Effector memory CD4-positive, alpha-beta T cell (primary cell): ENCODE measurements around the gene MPP4.

ENCODE experiments used
- DNase-seq, 3 donors: peaks; one replicate each; pipeline ENCODE4 v3.0.0-alpha.2; 2020
- H3K27ac ChIP-seq: 2 replicates; pipeline ENCODE4 v1.7.0; 2013; ENCODE audit warnings: mild to moderate bottlenecking, low read length, moderate library complexity; ENCODE audit not compliant: insufficient read depth, poor library complexity, severe bottlenecking
- H3K27me3 ChIP-seq: replicated peaks from 2 replicates; pipeline ENCODE4 v1.7.0; 2013; ENCODE audit warnings: mild to moderate bottlenecking, low read length; ENCODE audit not compliant: insufficient read depth, control insufficient read depth, poor library complexity, severe bottlenecking
- H3K36me3 ChIP-seq: 2 replicates; pipeline ENCODE4 v1.7.0; 2013; ENCODE audit warnings: mild to moderate bottlenecking, low read length, moderate library complexity; ENCODE audit not compliant: control insufficient read depth, insufficient read depth
- H3K4me1 ChIP-seq: 2 replicates; pipeline ENCODE4 v1.7.0; 2013; ENCODE audit warnings: low read length, mild to moderate bottlenecking; ENCODE audit not compliant: control insufficient read depth, insufficient read depth, poor library complexity, severe bottlenecking
- H3K4me3 ChIP-seq: 2 replicates; pipeline ENCODE4 v1.7.0; 2013; ENCODE audit warnings: low read length, low read depth, mild to moderate bottlenecking; ENCODE audit not compliant: insufficient read depth, poor library complexity, severe bottlenecking
- H3K9me3 ChIP-seq: 2 replicates; pipeline ENCODE4 v1.7.0; 2013; ENCODE audit warnings: mild to moderate bottlenecking, low read length, moderate library complexity; ENCODE audit not compliant: control insufficient read depth
- total RNA-seq, 3 donors: gene quantifications; one replicate each; lab custom pipeline; 2026; lab: John Stamatoyannopoulos, UW

The MPP4 gene, protein sequence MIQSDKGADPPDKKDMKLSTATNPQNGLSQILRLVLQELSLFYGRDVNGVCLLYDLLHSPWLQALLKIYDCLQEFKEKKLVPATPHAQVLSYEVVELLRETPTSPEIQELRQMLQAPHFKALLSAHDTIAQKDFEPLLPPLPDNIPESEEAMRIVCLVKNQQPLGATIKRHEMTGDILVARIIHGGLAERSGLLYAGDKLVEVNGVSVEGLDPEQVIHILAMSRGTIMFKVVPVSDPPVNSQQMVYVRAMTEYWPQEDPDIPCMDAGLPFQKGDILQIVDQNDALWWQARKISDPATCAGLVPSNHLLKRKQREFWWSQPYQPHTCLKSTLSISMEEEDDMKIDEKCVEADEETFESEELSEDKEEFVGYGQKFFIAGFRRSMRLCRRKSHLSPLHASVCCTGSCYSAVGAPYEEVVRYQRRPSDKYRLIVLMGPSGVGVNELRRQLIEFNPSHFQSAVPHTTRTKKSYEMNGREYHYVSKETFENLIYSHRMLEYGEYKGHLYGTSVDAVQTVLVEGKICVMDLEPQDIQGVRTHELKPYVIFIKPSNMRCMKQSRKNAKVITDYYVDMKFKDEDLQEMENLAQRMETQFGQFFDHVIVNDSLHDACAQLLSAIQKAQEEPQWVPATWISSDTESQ
- total RNA-seq = 0 reads per million in 3 donors

DNA sequence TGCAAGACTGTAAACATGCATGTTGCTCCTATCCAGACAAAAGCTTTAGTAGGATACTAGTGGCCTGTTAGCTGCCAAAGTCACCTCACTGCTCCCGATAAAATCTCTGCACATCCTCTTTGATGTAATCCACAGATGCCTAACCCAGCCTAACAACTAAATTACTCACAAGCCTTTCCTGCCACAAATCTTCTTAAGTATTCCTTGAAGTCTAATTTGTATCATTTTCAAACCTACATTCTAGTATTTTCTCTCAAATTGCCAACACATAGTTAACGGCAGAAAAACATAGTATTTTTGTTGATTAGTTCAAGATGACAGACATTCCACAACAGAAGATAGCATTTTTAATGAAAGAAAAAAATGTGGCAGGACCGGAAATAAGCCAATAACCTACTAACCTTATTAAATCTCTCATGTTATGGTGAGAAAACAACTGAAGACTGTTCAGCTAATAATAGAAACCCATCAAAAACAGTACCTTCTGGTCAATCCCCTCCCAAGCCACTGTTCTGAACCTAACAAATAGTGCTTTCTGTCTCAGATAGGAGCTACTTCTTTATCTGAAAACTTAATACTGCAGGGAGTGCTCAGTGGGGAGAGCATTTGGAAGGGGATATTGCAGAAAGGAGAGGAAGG lies at the start of gene MPP4:
Gene MPP4 (minus strand): TSS at position 57 of the 639 bp plus-strand sequence. CDS start 4,690 bp downstream, outside the sequence.
- no peak for DNase-seq
- H3K4me1 ChIP-seq = no peaks in the 10 kb centered on the region
- no peak within 1 kb of the TSS for H3K27ac ChIP-seq
- H3K9me3 ChIP-seq = no peaks in the 10 kb centered on the region
- H3K27me3 ChIP-seq = no peaks in the 10 kb centered on the region
- H3K36me3 ChIP-seq = no peaks in the 10 kb centered on the region
- H3K4me3 ChIP-seq = no peak within 1 kb of the TSS

DNA sequence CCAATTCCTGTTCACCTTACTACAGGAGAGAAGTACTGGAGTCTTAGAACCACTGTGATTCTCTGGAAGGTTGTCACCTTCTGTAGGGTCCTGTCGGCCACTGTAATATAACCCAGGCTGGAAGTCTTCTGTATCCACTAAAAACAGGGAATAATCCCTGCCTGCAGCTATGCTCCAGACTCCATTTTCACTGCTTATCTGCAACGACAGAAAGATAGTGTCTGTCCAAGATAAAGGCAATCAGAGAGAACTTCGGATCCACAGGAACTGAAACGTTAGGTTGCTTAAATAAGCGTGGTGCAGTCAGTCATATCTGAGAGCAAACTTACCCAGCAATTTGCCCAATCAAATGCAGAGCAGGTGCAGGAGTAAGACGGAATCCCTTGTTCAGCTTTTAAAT lies 48.1 kb upstream of the MPP4 start:
- no peaks in the 10 kb centered on the region for H3K9me3 ChIP-seq
- DNase-seq = no peak
- no peak overlapping the region for H3K4me3 ChIP-seq
- H3K27ac ChIP-seq = no peak overlapping the region
- H3K4me1 ChIP-seq = no peaks in the 10 kb centered on the region
- H3K27me3 ChIP-seq = no peaks in the 10 kb centered on the region
- no peaks in the 10 kb centered on the region for H3K36me3 ChIP-seq

DNA sequence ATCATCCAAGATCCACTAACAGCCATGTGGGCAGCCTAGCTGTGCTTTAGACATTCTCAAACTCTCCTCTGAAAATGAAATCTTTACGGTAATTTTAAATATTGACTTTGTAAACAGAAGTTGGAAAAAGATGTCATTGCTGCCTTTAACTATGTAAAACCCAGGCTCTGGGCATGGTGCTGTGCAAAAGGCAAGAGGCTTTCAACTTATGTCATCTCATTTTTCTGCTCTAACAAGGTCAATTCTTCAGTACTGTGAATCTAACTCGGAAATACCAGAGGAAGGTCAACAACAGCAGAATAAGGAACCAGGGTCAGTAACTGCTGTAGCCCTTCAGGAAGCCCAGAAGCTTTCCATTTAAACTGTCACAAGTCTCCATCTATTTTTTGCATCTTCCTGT lies 37.0 kb upstream of the MPP4 start:
- Histone ChIP-seq H3K9me3 (no peaks in the 10 kb centered on the region), H3K4me1 (no peaks in the 10 kb centered on the region), H3K36me3 (peaks cover 3% of the 10 kb centered on the region), H3K27me3 (no peaks in the 10 kb centered on the region), H3K27ac (no peak overlapping the region), H3K4me3 (no peak overlapping the region)
- DNase-seq = no peak

DNA sequence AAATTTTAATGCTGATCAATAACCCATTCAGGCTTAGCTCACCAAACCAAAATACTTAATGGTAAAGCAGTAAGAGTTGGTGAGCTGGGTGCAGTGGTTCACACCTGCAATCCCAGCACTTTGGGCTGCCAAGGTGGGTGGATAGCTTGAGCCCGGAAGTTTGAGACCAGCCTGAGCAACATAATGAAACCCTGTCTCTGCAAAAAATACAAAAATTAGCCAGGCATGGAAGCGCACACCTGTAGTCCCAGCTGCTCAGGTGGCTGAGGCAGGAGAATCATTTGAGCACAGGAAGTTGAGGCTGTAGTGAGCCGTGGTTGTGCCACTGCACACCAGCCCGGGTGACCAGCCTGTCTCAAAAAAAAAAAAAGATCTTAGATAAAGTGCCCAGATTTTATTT lies 35.7 kb upstream of the MPP4 start:
- Histone ChIP-seq H3K4me1 (no peaks in the 10 kb centered on the region), H3K27ac (no peak overlapping the region), H3K9me3 (no peaks in the 10 kb centered on the region), H3K36me3 (peaks cover 3% of the 10 kb centered on the region), H3K27me3 (no peaks in the 10 kb centered on the region), H3K4me3 (no peak overlapping the region)
- no peak for DNase-seq

DNA sequence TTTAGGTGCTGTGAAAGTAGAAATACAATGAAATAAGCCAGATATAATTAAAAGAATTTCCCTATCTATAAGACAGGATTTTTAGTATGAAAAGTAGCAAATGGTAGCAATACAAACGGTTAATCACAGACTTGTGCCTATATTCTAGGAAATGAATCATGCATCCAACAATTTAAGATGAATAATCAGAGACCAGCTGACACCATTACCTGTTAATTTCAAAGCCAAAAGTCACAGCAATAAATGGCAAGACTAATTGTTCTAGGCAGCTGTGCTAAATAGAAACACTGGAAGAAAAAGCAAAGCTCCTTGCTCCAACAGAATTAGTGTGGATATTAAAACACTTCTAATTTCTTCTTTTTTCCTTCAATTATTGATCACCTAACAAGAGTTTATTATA lies 35.1 kb upstream of the MPP4 start:
- Histone ChIP-seq H3K4me3 (no peak overlapping the region), H3K27ac (no peak overlapping the region), H3K4me1 (no peaks in the 10 kb centered on the region), H3K9me3 (no peaks in the 10 kb centered on the region), H3K27me3 (no peaks in the 10 kb centered on the region), H3K36me3 (peaks cover 3% of the 10 kb centered on the region)
- no peak for DNase-seq

DNA sequence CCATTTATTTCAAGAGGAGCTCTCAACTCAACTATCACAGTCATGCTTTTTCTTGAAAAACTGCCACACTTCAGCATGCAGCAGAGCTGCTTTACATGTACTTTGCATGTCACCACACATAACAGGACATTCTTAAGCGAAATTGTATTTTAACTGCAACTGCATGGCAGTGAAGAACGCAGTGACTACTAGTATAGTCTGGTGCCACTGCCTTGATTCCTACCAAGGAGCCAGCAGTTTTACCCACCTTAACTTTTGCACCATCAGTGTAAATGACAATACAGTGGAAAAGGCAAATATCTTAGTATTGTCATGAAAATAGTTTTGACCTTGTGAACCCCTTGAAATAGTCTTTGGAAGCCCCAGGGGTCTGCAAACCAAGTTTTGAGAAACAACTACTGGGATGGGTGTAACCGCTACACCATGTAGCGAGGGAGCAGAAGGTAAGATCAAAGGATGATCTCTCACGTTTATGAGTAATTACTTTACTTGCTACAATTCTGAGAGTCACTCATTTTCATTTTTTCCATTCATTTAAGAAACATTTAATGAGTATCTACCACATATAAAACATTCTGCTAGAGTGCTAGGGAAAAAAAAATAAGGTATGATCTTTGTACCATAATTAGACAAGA lies 32.3 kb upstream of the MPP4 start:
- H3K36me3 ChIP-seq = peaks cover 8% of the 10 kb centered on the region

DNA sequence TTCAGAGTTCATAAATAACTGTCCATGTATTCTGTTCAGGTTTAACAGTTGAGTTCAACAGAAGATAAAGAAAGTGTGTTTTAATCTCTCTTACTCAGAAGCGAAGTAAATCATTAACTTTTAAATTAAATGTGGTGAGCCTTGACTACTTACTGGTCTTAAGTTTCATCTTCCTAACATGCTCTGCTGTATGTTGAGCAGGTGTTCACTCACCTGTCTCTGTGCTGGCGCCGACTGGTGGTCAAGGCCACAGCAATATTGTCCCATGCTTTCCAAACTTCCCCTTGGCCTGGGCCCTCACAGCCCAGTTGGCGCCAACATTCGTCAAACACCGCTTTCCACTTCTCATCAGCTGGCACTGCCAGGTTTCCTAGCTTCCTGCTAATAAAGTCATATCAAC lies 17.0 kb upstream of the MPP4 start:
- no peak for DNase-seq
- Histone ChIP-seq H3K4me1 (no peaks in the 10 kb centered on the region), H3K27ac (no peak overlapping the region), H3K9me3 (no peaks in the 10 kb centered on the region), H3K27me3 (no peaks in the 10 kb centered on the region), H3K36me3 (peaks cover 11% of the 10 kb centered on the region), H3K4me3 (no peak overlapping the region)

More for the DNA sequence above, 32.3 kb upstream of the MPP4 start:
- Histone ChIP-seq H3K27ac (no peak overlapping the region), H3K9me3 (no peaks in the 10 kb centered on the region), H3K27me3 (no peaks in the 10 kb centered on the region), H3K4me1 (no peaks in the 10 kb centered on the region), H3K4me3 (no peak overlapping the region)
- DNase-seq = no peak

DNA sequence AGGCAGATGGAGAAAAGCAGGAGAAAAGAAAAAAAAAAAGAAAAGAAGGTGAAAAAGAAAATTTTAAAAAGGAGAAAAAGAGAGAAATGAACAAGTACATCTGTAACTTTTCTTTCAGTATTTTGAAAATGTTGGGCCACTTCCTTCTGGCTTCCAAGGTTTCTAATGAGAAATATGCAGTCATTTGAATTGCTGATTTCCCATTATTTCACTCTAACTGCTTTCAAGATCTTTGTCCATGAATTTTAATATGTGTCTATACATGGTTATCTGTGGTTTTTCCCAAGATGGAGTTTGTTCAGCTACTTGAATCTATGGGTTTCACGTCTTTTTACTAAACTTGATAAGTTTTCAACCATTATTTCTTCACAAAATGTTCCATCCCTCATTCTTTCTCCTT lies 14.3 kb upstream of the MPP4 start:
- Histone ChIP-seq H3K4me3 (no peak overlapping the region), H3K4me1 (no peaks in the 10 kb centered on the region), H3K36me3 (peaks cover 11% of the 10 kb centered on the region), H3K9me3 (no peaks in the 10 kb centered on the region), H3K27me3 (no peaks in the 10 kb centered on the region), H3K27ac (no peak overlapping the region)
- DNase-seq = no peak

DNA sequence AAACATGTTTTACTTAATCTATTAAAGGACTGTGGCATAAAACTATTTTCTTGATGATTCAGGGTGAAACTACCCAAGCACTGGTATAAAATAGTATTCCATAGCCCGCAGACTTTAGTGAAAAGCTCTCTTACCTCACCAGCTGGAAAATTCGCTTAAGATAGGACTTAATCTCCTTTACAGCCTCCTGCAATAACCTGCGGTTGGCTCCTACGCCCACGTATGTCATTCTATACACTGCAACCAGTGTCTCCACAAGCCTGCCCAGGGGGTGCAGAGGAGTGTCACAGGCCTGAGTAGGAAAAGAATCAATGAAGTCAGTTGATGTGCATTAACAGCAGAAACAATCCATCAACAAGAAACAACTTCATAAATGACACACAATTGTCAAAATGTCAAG lies 11.3 kb upstream of the MPP4 start:
- peaks cover 11% of the 10 kb centered on the region for H3K36me3 ChIP-seq
- no peaks in the 10 kb centered on the region for H3K27me3 ChIP-seq
- no peaks in the 10 kb centered on the region for H3K4me1 ChIP-seq
- no peak overlapping the region for H3K27ac ChIP-seq
- H3K4me3 ChIP-seq = no peak overlapping the region
- DNase-seq = no peak
- H3K9me3 ChIP-seq = no peaks in the 10 kb centered on the region
